ENCODE measurements around the gene MBD3L2.
"Not testable (repeated sequence)": the region's sequence is repeated elsewhere in the genome, so short reads cannot be mapped to it uniquely, and the experiment has no call there.

The MBD3L2 gene

GRCh38 chr19:7049021-7049420 is at the start of gene MBD3L2:
Gene MBD3L2 (plus strand): TSS chr19:7049321. CDS start chr19:7049374, 53 bp downstream.
- DNase-seq (ENCODE audit: low read depth in 2 of 3, low spot score in 2 of 3), result not testable (repeated sequence)

- no peak for DNase-seq (ENCODE audit: low read depth in 2 of 3, low spot score in 2 of 3)
Observed at GRCh38 chr19:6999933-7000332, 49.2 kb upstream of the MBD3L2 start.

DNA sequence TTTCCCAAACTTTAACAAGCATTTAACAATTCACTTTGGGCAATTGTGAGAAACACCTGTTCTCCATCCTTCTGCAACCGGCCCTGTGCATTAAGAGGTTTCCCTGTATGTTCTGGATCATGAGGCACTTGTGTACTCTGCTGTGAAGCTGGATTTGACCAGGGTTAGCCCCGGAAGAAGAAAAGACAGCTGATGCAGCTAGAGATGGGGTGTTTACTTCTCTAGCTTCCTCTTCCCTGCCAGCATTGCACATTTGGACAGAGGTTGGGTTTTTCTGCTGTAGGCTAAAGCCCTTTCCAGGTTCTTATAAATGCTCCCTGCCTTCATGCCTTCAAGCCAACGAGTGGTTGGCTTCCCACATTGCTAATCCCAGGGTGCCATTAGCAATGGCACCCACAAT is 48.8 kb upstream of the MBD3L2 start:
- DNase-seq (ENCODE audit: low read depth in 2 of 3, low spot score in 2 of 3), result no peak

DNA sequence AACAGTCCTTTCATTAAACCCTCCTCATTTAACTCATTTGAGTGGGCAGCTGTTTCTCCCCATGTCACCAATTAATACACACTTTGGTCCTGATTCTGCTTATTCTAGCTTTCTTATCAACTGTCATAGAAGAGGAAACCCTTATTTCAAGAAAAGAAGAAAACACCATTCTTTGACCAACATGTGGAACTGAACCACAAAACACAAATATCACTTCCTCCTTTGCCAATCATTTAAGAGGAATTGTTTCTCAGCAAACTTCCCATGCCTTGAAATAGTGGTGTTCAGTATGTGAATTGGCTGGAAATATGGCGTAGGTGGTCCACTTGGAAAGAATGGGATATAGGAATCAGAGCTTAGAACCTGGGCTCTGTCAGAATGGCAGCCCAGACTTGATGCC is 48.3 kb upstream of the MBD3L2 start:
- DNase-seq (ENCODE audit: low read depth in 2 of 3, low spot score in 2 of 3), result no peak

- DNase-seq (ENCODE audit: low read depth in 2 of 3, low spot score in 2 of 3), result no peak
Observed at GRCh38 chr19:7004313-7004931, 44.7 kb upstream of the MBD3L2 start.

DNA sequence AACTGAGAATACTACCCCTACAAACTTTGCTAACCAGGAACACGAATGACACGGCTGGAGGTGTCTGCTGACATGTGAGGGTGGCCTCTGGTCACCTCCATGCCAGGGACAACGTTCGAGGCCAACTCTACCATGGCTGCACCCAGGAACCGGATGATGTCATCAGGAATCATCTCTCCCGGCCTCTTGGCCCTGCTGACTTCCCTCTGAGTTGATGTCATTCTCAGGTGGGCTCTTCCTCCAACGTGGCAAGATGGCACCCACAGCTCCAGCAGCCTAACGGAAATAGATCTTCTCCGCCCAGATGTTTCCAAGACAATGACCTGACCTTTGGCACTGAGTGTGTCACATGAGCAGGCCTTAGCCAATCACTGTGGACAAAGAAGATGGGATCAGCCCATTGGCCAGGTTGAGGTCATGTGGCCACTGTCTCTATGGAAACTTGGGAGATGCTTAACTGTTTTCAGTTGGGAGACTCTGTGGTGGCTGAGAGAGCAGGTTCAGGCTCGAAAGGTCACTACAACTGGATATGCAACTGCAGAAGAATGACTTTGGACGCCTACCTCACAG is 42.9 kb upstream of the MBD3L2 start:
- no peak for DNase-seq (ENCODE audit: low read depth in 2 of 3, low spot score in 2 of 3)

- no peak for DNase-seq (ENCODE audit: low read depth in 2 of 3, low spot score in 2 of 3)
Observed at GRCh38 chr19:7007859-7008258, 41.3 kb upstream of the MBD3L2 start.

- no peak for DNase-seq (ENCODE audit: low read depth in 2 of 3, low spot score in 2 of 3)
Observed at GRCh38 chr19:7010722-7011593, 38.2 kb upstream of the MBD3L2 start.

DNA sequence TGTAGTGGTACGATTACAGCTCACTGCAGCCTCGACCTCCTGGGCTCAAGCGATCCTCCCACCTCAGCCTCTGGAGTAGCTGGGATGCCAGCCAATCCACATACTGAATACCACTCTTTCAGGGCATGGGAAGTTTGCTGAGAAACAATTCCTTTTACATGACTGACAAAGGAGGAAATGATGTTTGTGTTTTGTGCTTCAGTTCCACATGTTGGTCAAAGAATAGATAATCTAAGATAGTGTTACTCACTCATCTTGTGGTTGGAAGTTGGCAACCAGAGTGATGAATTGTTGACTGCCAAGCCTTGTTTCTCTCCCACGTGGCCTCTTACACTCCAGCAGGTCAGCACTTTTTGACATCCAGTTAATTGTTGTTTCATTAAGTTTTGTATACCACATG is 35.4 kb upstream of the MBD3L2 start:
- no peak for DNase-seq (ENCODE audit: low read depth in 2 of 3, low spot score in 2 of 3)

- no peak for DNase-seq (ENCODE audit: low read depth in 2 of 3, low spot score in 2 of 3)
Observed at GRCh38 chr19:7018828-7019227, 30.3 kb upstream of the MBD3L2 start.

- not testable (repeated sequence) for DNase-seq (ENCODE audit: low read depth in 2 of 3, low spot score in 2 of 3)
Observed at GRCh38 chr19:7021331-7021730, 27.8 kb upstream of the MBD3L2 start, which contains the start of gene MBD3L2B. Gene MBD3L2B (minus strand): TSS chr19:7021431. CDS start chr19:7021397, 34 bp downstream.

- DNase-seq (ENCODE audit: low read depth in 2 of 3, low spot score in 2 of 3), result not testable (repeated sequence)
Observed at GRCh38 chr19:7028790-7029189, 20.3 kb upstream of the MBD3L2 start.

GRCh38 chr19:7030278-7030677 is 18.8 kb upstream of the MBD3L2 start, which contains the start of gene MBD3L5:
Gene MBD3L5 (plus strand): TSS chr19:7030578. CDS start chr19:7030612, 34 bp downstream.
- DNase-seq (ENCODE audit: low read depth in 2 of 3, low spot score in 2 of 3), result not testable (repeated sequence)

DNA sequence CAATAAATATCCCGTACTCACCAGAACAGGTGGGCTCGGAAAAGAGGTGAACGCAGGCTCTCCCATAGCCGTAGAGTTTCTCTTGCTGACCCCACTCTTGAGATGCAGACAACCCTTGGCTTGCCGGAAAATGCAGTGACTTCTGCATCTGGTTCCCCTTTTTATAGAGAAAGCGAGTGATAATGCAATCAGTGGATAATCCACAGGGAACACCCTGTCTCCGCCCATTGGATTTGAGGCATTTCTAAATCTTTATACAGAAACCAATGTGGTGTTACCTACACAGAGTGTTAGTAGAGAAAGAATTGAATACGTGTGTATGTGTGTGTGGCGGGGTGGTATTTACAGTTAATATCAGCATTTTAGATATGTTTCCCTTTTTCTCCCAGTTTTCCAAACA is 9.0 kb upstream of the MBD3L2 start, which contains the start of gene MBD3L4:
Gene MBD3L4, minus strand, starts transcription at position 101 of the 400 bp plus-strand sequence. Its CDS starts 35 bp downstream, at position 66.
- not testable (repeated sequence) for DNase-seq (ENCODE audit: low read depth in 2 of 3, low spot score in 2 of 3)

- not testable (repeated sequence) for DNase-seq (ENCODE audit: low read depth in 2 of 3, low spot score in 2 of 3)
Observed at GRCh38 chr19:7041563-7041962, 7.6 kb upstream of the MBD3L2 start.

DNA sequence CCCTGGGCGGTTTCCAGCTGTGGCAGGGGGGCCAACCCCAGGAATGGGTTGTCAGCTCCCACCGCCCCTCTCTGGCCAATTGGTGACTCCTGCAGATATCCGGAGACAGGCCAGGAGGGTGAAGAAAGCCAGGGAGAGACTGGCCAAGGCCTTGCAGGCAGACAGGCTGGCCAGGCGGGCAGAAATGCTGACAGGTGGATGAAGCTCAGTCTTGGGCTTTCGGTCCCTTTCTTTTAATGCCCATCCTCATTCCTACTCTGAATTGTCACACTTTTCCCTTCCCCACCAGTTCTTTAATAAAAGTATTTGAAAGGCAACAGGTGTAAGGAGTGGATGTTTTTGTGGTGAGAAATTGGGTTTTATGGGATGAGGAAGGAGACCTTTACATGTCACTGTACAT is 2.3 kb downstream of the MBD3L2 start:
- not testable (repeated sequence) for DNase-seq (ENCODE audit: low read depth in 2 of 3, low spot score in 2 of 3)

GRCh38 chr19:7052896-7053295 is 3.8 kb downstream of the MBD3L2 start:
- not testable (repeated sequence) for DNase-seq (ENCODE audit: low read depth in 2 of 3, low spot score in 2 of 3)

DNA sequence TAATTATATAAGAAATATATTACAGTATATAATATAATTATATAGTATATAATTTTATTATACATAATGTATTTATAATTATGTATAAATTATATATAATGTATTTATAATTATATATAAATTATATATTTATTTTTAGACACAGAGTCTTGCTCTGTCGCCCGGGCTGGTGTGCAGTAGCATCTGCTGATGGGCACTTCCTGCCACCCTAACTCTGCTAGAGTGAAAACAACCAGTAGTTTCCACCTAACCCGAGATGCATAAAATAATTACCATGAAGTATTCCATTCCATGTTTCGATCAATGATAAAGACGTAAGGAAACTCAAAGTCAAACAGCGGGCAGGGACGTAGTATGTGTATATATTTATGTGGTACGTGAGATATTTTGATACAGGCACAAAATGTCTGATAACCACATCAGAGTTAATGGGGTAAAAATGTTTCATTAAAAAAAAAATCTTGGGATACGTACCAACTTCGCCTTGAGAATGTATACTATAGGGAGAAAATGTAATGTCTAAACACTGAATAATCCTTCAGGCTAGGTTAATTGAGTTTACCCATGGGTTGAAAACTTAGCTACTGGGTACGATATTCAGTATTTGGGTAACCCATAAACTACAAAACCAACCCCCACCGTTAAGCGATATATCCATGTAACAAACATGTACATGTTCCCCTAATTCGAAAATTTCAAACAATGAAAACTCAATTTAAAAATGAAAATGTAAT is 5.7 kb downstream of the MBD3L2 start:
- not testable (repeated sequence) for DNase-seq (ENCODE audit: low read depth in 2 of 3, low spot score in 2 of 3)

DNA sequence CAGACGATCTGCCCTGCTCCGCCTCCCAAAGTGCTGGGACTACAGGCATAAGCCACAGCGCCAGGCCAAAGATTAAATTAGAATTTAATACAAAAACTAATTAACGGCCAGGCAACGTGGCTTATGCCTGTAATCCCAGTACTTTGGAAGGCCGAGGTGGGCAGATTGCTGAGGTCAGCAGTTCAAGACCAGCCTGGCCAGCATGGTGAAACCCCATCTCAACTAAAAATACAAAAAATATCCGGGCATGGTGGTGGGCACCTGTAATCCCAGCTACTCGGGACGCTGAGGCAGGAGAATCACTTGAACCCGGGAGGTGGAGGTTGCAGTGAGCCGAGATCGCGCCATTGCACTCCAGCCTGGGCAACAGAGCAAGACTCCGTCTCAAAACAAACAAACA is 6.6 kb downstream of the MBD3L2 start:
- DNase-seq (ENCODE audit: low read depth in 2 of 3, low spot score in 2 of 3), result not testable (repeated sequence)

DNA sequence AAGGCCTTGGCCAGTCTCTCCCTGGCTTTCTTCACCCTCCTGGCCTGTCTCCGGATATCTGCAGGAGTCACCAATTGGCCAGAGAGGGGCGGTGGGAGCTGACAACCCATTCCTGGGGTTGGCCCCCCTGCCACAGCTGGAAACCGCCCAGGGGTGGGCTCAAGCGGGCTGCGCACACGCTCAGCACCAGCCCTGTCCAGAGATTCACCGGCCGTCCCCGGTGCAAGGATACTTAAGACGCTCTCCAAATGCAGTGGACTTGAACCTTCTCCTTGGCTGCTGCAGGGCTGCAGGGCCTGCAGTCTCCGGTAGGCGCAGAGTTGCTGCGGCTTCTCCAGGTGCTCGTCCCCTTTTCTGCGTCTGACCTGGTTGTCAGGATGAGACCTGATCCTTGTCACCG is 7.2 kb downstream of the MBD3L2 start:
- not testable (repeated sequence) for DNase-seq (ENCODE audit: low read depth in 2 of 3, low spot score in 2 of 3)

GRCh38 chr19:7058576-7058975 is 9.5 kb downstream of the MBD3L2 start, which contains the start of gene MBD3L3:
Gene MBD3L3 (minus strand): TSS chr19:7058676. CDS start chr19:7058605, 71 bp downstream.
- DNase-seq (ENCODE audit: low read depth in 2 of 3, low spot score in 2 of 3), result not testable (repeated sequence)
